Vagina (tissue), 2 donors: ENCODE measurements around the gene IL23A. TPM values are rescaled to one million over a fixed set of nuclear protein-coding genes. Genes with fewer than 3 reads are reported as not detected.

Experiments
- DNase-seq, 2 donors: peaks; one replicate each; pipeline ENCODE4 v3.0.0-alpha.2; 2017; ENCODE audit errors: extremely low spot score in 2 of 2
- H3K27ac ChIP-seq: fragments of 200-600 bp; sonication (generic); one replicate; pipeline ENCODE4 v1.5.1; 2019
- H3K27me3 ChIP-seq: fragments of 200-600 bp; sonication (generic); one replicate; pipeline ENCODE4 v1.5.1; 2019
- H3K36me3 ChIP-seq, 2 donors: fragments of 200-600 bp; sonication (generic); one replicate each; pipeline ENCODE4 v1.5.1; 2017 to 2019
- H3K4me1 ChIP-seq: fragments of 200-600 bp; sonication (generic); one replicate; pipeline ENCODE4 v1.5.1; 2019
- H3K4me3 ChIP-seq, 2 donors: fragments of 200-600 bp; sonication (generic); 1 replicate in 1 of 2; 2 replicates in 1 of 2; pipeline ENCODE4 v1.5.1; 2016 to 2019
- H3K9me3 ChIP-seq: fragments of 200-600 bp; sonication (generic); one replicate; pipeline ENCODE4 v1.5.1; 2019
- CTCF ChIP-seq, 3 experiments: fragments of 450-650 bp in 2 of 3; fragments of 200-600 bp in 1 of 3; sonication (generic) in 1 of 3; IDR thresholded peaks; one replicate each; pipeline ENCODE4 v1.5.1; 2017 to 2019; ENCODE audit warnings: antibody characterized with exemption in 3 of 3, mild to moderate bottlenecking in 2 of 3, moderate library complexity in 2 of 3
- POLR2A ChIP-seq, 2 donors: fragments of 450-650 bp; IDR thresholded peaks; one replicate each; pipeline ENCODE4 v1.6.1; 2017; ENCODE audit warnings: antibody characterized with exemption in 2 of 2, mild to moderate bottlenecking in 2 of 2, moderate library complexity in 2 of 2
- POLR2AphosphoS5 ChIP-seq, 2 donors: sonication (generic); formaldehyde crosslinking; IDR thresholded peaks; one replicate each; pipeline ENCODE4 v1.9.0; 2017; ENCODE audit warnings: antibody characterized with exemption in 2 of 2, mild to moderate bottlenecking in 2 of 2, low read depth in 1 of 2; ENCODE audit not compliant: insufficient read depth in 1 of 2
- intact Hi-C: fragments of 100-400 bp; cut with DNase I; formaldehyde crosslinking; loops from one replicate; pipeline ENCODE4 v1.15.1; 2023
- total RNA-seq: library from RNA; depleted of rRNA; stranded (reverse); fragments of >200 nt; gene quantifications from one replicate; pipeline ENCODE4 v1.2.3, GENCODE V29; 2016

Gene IL23A
- total RNA-seq, 1 donor from 2014 or later, result not detected

- Histone ChIP-seq H3K27me3 (no peaks in the 10 kb centered on the region), H3K4me3 (no peak overlapping the region), H3K27ac (no peak overlapping the region), H3K36me3 (no peaks in the 10 kb centered on the region), H3K4me1 (no peaks in the 10 kb centered on the region), H3K9me3 (no peaks in the 10 kb centered on the region)
- intact Hi-C loops, result no loop called here
- no peak for TF ChIP-seq POLR2AphosphoS5 (IDR thresholded peaks at IDR 0.05; ENCODE audit: insufficient read depth in 1 of 2, low read depth in 1 of 2)
- TF ChIP-seq CTCF (IDR thresholded peaks at IDR 0.05), result no peak
- no peak for TF ChIP-seq POLR2A (IDR thresholded peaks at IDR 0.05)
- no peak for DNase-seq
Observed at GRCh38 chr12:56373515-56373914, 34.8 kb downstream of the IL23A start.

GRCh38 chr12:56374726-56375597, 36.3 kb downstream of the IL23A start:
- TF ChIP-seq POLR2AphosphoS5 (IDR thresholded peaks at IDR 0.05; ENCODE audit: insufficient read depth in 1 of 2, low read depth in 1 of 2) (no peak), POLR2A (IDR thresholded peaks at IDR 0.05) (no peak), CTCF (IDR thresholded peaks at IDR 0.05) (no peak)
- no peak for DNase-seq
- no peak overlapping the region for H3K4me3 ChIP-seq
- H3K27ac ChIP-seq, result no peak overlapping the region
- intact Hi-C loops, result no loop called here
- H3K4me1 ChIP-seq, result no peaks in the 10 kb centered on the region
- H3K36me3 ChIP-seq, result no peaks in the 10 kb centered on the region
- H3K9me3 ChIP-seq, result no peaks in the 10 kb centered on the region
- H3K27me3 ChIP-seq, result no peaks in the 10 kb centered on the region

- DNase-seq, result no peak
- no peak overlapping the region for H3K27ac ChIP-seq
- H3K4me3 ChIP-seq, result no peak overlapping the region
- no peaks in the 10 kb centered on the region for H3K27me3 ChIP-seq
- TF ChIP-seq POLR2AphosphoS5 (IDR thresholded peaks at IDR 0.05; ENCODE audit: insufficient read depth in 1 of 2, low read depth in 1 of 2) (no peak), POLR2A (IDR thresholded peaks at IDR 0.05) (no peak), CTCF (IDR thresholded peaks at IDR 0.05) (no peak)
- no peaks in the 10 kb centered on the region for H3K4me1 ChIP-seq
- H3K36me3 ChIP-seq, result no peaks in the 10 kb centered on the region
- no peaks in the 10 kb centered on the region for H3K9me3 ChIP-seq
- intact Hi-C loops, result no loop called here
Observed at GRCh38 chr12:56375598-56376434, 37.1 kb downstream of the IL23A start.

- TF ChIP-seq CTCF (IDR thresholded peaks at IDR 0.05), result no peak
- no peak for TF ChIP-seq POLR2AphosphoS5 (IDR thresholded peaks at IDR 0.05; ENCODE audit: insufficient read depth in 1 of 2, low read depth in 1 of 2)
- TF ChIP-seq POLR2A (IDR thresholded peaks at IDR 0.05), result no peak
- Histone ChIP-seq H3K4me3 (no peak overlapping the region), H3K9me3 (no peaks in the 10 kb centered on the region), H3K36me3 (no peaks in the 10 kb centered on the region), H3K27ac (no peak overlapping the region), H3K27me3 (no peaks in the 10 kb centered on the region), H3K4me1 (no peaks in the 10 kb centered on the region)
- DNase-seq, result no peak
- intact Hi-C loops, result no loop called here
Observed at GRCh38 chr12:56377310-56377988, 38.8 kb downstream of the IL23A start.
